Fibroblast of pulmonary artery (primary cell): ENCODE data around the gene MEIOB.

Experiments
- DNase-seq: peaks from one replicate; pipeline ENCODE4 v3.0.0-alpha.2; 2010; ENCODE audit warnings: low read depth
- H3K4me3 ChIP-seq: replicated peaks from 2 replicates; pipeline ENCODE4 v1.5.1; 2011; ENCODE audit warnings: low read depth, mild to moderate bottlenecking, control low read depth, low read length, moderate library complexity
- TF ChIP-seq, protein P1 (sequence below): IDR thresholded peaks from 2 replicates; pipeline ENCODE4 v1.5.1; 2011; ENCODE audit warnings: mild to moderate bottlenecking, control low read depth, low read length, inconsistent platforms; ENCODE audit errors: missing control alignments

Gene MEIOB

DNA sequence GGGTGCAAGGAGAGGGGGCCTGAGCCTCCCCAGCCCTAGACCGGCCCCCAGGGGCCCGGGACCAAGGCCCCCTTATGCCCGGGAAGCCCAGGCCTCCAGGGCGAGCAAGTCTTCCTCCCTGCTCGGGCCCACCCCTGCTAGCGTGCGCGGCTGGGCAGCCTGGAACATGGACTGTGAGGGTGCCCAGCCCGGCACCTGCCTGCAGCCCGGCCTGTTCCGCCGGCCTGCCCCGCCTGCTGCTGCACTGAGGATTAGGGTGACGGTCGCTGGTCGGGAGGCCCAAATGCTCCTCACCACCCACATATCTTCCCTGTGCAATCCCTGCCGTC, 40.2 kb upstream of the MEIOB start:
- no peak overlapping the region for H3K4me3 ChIP-seq
- DNase-seq, result no peak
- TF ChIP-seq, protein P1, sequence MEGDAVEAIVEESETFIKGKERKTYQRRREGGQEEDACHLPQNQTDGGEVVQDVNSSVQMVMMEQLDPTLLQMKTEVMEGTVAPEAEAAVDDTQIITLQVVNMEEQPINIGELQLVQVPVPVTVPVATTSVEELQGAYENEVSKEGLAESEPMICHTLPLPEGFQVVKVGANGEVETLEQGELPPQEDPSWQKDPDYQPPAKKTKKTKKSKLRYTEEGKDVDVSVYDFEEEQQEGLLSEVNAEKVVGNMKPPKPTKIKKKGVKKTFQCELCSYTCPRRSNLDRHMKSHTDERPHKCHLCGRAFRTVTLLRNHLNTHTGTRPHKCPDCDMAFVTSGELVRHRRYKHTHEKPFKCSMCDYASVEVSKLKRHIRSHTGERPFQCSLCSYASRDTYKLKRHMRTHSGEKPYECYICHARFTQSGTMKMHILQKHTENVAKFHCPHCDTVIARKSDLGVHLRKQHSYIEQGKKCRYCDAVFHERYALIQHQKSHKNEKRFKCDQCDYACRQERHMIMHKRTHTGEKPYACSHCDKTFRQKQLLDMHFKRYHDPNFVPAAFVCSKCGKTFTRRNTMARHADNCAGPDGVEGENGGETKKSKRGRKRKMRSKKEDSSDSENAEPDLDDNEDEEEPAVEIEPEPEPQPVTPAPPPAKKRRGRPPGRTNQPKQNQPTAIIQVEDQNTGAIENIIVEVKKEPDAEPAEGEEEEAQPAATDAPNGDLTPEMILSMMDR, result no peak

DNA sequence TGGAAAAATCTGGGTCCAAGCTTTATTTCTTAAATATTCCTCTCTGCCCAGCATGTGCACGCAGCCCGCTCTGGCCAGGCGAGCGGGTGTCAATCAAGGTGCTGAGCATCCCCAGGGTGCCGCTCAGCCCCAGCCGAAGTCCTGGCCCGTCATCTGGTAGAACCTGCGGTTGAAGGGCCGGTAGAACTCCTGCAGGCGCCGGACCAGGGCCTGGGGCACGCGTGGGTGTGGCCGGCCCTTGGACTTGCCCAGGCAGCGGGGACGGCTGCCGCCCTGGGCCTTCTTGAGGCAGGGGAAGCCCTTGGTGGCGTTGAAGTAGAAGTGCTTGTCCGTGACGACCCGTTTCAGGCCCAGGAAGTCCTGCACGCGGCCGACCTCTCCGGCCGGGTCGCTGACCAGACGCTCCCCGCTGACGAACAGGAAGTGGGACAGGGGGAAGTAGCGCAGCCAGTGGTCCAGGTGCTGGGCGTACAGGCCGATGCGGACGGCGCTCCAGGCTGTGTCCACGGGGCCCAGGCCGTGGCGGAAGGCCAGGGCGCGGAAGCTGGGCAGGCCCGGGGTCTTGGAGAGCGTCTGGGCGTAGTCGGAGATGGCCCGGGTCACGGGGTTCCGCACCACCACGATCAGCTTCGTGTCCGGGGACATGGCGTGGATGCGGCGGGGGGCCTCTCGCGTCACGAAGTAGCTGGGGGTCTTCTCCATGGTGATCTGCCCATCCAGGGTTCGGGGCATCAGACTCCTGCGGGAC, 39.7 kb upstream of the MEIOB start:
- TF ChIP-seq, protein P1, result no peak
- no peak overlapping the region for H3K4me3 ChIP-seq
- no peak for DNase-seq

DNA sequence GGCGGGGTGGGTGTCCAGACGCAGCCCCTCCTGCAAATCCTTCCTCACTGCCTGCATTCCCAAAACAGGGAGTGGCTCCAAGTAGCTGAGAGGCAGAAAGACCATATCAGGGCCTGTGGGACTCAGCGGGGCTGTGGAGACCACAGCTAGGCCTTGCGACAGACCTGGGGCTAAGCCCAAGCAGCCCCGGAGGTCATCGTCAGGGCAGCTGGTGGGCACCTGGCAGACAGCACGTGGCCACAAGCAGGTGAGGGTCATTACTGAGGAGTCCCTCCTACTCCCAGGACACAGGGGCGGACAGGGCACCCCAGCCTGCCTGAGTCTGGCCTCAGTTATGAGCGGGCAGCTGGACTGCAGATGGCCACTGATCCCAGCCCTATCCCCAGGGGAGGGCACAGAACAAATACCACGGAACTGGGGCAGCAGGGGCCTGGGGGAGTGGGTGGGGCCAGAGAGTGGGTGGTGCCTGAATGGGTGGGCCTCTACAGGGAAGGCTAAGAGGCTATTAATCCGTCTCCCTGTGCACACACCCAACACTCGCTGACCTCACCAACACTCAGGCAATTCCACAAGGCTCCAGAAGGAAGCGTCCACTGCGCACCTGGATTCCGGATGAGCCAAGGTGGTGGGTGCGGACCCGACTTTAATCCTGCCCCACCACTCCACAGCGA, 37.7 kb upstream of the MEIOB start:
- H3K4me3 ChIP-seq, result no peak overlapping the region
- TF ChIP-seq, protein P1, result no peak
- DNase-seq, result no peak

DNA sequence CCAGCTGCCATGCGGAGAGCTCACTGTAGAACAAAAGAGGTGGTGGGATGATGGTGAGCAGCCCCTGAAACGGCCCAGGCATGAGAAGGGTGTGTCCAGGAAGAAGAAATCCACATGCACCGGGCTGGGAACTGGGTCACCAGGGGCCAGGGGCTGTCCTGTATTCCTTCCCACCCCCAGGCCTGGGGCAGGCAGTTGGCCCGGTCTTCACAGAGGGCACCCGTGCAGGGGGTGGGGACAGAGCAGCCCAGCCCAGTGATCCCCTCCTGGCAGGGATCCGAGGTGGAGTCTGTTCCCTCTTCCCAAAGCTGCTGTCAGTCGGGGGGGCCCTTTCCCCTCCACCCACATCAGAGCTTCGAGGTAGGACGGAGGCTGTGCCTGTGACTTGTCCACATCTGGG, 37.0 kb upstream of the MEIOB start:
- no peak for DNase-seq
- H3K4me3 ChIP-seq, result no peak overlapping the region
- TF ChIP-seq, protein P1, result no peak

DNA sequence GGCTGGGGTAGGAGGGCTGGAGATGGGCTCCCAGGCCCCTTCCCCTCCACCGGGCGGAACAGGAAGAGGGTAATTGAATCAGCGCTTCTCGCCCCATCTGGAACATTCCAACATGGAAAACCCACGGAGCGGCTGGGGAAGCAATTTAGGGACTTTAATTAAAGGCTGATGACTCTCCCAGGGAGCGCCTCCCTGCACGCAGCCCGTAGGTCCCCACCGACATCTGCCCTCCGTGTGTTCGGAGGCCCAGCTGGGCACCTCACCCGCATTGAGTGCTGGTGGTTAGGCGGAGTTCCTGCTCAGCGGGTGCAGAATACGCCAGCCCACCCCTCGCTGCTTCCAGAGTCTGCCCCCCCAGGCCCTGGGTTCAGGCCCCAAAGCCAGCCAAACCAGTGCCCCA, 36.2 kb upstream of the MEIOB start:
- TF ChIP-seq, protein P1, result no peak
- DNase-seq, result no peak
- no peak overlapping the region for H3K4me3 ChIP-seq

DNA sequence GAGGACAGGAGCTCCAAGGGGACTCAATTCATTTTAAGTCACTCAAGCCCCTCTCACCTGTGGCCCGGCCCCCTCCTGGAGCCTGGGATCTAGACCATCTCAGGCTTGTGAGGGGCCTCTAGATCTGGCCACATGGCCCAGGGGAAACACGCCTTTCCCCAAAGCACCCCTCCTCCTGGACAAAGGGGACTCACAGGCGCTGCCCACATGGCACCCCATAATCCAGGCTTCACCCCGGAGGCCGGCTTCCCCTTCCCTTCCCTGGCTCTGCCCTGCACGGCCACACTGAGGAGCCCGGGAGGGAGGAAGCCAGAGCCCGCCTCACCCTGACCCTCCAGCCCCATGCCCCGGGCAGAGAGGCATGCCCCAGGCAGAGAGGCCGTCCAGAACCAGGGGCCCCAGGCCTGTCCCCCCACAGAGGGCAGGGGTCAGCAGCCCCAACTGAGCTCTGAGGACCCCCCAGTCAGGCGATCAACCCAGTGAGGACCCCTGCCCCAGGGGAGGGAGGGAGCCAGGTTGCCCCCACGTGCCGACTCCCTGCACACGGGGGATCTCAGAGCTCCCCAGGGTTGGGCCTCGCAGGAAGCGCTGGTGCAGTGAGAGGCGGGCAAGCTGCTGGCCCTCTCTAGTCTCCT, 35.4 kb upstream of the MEIOB start:
- no peak overlapping the region for H3K4me3 ChIP-seq
- DNase-seq, result no peak
- TF ChIP-seq, protein P1, result no peak
